ENCODE results near the gene PTGES3.
"Not testable (repeated sequence)": the region's sequence is repeated elsewhere in the genome, so short reads cannot be mapped to it uniquely, and the experiment has no call there.

PTGES3 gene

GRCh38 chr12:56688129-56688845, at the start of gene PTGES3:
Gene PTGES3 (minus strand): TSS chr12:56688284. CDS start chr12:56687999, 285 bp downstream.
- Histone ChIP-seq H3K27me3 (ENCODE audit: control insufficient read depth, insufficient read depth, low read length) (no peaks in the 10 kb centered on the region), H3K9me3 (ENCODE audit: control insufficient read depth, low read length) (no peaks in the 10 kb centered on the region), H3K9ac (ENCODE audit: low read length) (peak within 1 kb of the TSS; percentile 98), H3K36me3 (ENCODE audit: control insufficient read depth, insufficient read depth, low read length) (no peaks in the 10 kb centered on the region), H3K4me1 (ENCODE audit: control insufficient read depth, insufficient read depth, low read length) (peaks cover 15% of the 10 kb centered on the region), H3K4me3 (ENCODE audit: low read length) (peak within 1 kb of the TSS; percentile 97)

GRCh38 chr12:56728139-56728861, 40.2 kb upstream of the PTGES3 start:
- H3K27me3 ChIP-seq (ENCODE audit: control insufficient read depth, insufficient read depth, low read length), result no peaks in the 10 kb centered on the region
- peaks cover 20% of the 10 kb centered on the region for H3K4me1 ChIP-seq (ENCODE audit: control insufficient read depth, insufficient read depth, low read length)
- no peak overlapping the region for H3K4me3 ChIP-seq (ENCODE audit: low read length)
- no peaks in the 10 kb centered on the region for H3K9me3 ChIP-seq (ENCODE audit: control insufficient read depth, low read length)
- no peak overlapping the region for H3K9ac ChIP-seq (ENCODE audit: low read length)
- no peaks in the 10 kb centered on the region for H3K36me3 ChIP-seq (ENCODE audit: control insufficient read depth, insufficient read depth, low read length)

GRCh38 chr12:56726196-56726675, 38.2 kb upstream of the PTGES3 start:
- not testable (repeated sequence) for H3K9me3 ChIP-seq (ENCODE audit: control insufficient read depth, low read length); H3K27me3 ChIP-seq (ENCODE audit: control insufficient read depth, insufficient read depth, low read length); H3K36me3 ChIP-seq (ENCODE audit: control insufficient read depth, insufficient read depth, low read length)
- Histone ChIP-seq H3K9ac (ENCODE audit: low read length) (peak overlapping the region; percentile 100), H3K4me1 (ENCODE audit: control insufficient read depth, insufficient read depth, low read length) (peaks cover 40% of the 10 kb centered on the region), H3K4me3 (ENCODE audit: low read length) (peak overlapping the region; percentile 100)

GRCh38 chr12:56725723-56726102, 37.6 kb upstream of the PTGES3 start:
- no peaks in the 10 kb centered on the region for H3K36me3 ChIP-seq (ENCODE audit: control insufficient read depth, insufficient read depth, low read length)
- H3K9ac ChIP-seq (ENCODE audit: low read length), result peak overlapping the region; percentile 100
- H3K4me3 ChIP-seq (ENCODE audit: low read length), result peak overlapping the region; percentile 100
- H3K9me3 ChIP-seq (ENCODE audit: control insufficient read depth, low read length), result no peaks in the 10 kb centered on the region
- H3K4me1 ChIP-seq (ENCODE audit: control insufficient read depth, insufficient read depth, low read length), result peaks cover 46% of the 10 kb centered on the region
- H3K27me3 ChIP-seq (ENCODE audit: control insufficient read depth, insufficient read depth, low read length), result no peaks in the 10 kb centered on the region

GRCh38 chr12:56724972-56725722, 37.1 kb upstream of the PTGES3 start, which contains the start of gene NACA:
Gene NACA (minus strand): TSS chr12:56725299. CDS start chr12:56724521, 778 bp downstream.
- Histone ChIP-seq H3K4me1 (ENCODE audit: control insufficient read depth, insufficient read depth, low read length) (peaks cover 48% of the 10 kb centered on the region), H3K4me3 (ENCODE audit: low read length) (peak within 1 kb of the TSS; percentile 100), H3K9me3 (ENCODE audit: control insufficient read depth, low read length) (no peaks in the 10 kb centered on the region), H3K9ac (ENCODE audit: low read length) (peak within 1 kb of the TSS; percentile 100), H3K27me3 (ENCODE audit: control insufficient read depth, insufficient read depth, low read length) (no peaks in the 10 kb centered on the region), H3K36me3 (ENCODE audit: control insufficient read depth, insufficient read depth, low read length) (peaks cover under 1% of the 10 kb centered on the region)

- no peaks in the 10 kb centered on the region for H3K9me3 ChIP-seq (ENCODE audit: control insufficient read depth, low read length)
- H3K36me3 ChIP-seq (ENCODE audit: control insufficient read depth, insufficient read depth, low read length), result peaks cover 4% of the 10 kb centered on the region
- peak overlapping the region; percentile 100 for H3K4me3 ChIP-seq (ENCODE audit: low read length)
- no peaks in the 10 kb centered on the region for H3K27me3 ChIP-seq (ENCODE audit: control insufficient read depth, insufficient read depth, low read length)
- peak overlapping the region; percentile 100 for H3K9ac ChIP-seq (ENCODE audit: low read length)
- H3K4me1 ChIP-seq (ENCODE audit: control insufficient read depth, insufficient read depth, low read length), result peaks cover 48% of the 10 kb centered on the region
These were observed 36.6 kb upstream of the PTGES3 start for GRCh38 chr12:56724701-56724971.

GRCh38 chr12:56723889-56724700, 36.0 kb upstream of the PTGES3 start:
- Histone ChIP-seq H3K36me3 (ENCODE audit: control insufficient read depth, insufficient read depth, low read length) (peaks cover 4% of the 10 kb centered on the region), H3K9ac (ENCODE audit: low read length) (peak overlapping the region; percentile 100), H3K9me3 (ENCODE audit: control insufficient read depth, low read length) (no peaks in the 10 kb centered on the region), H3K27me3 (ENCODE audit: control insufficient read depth, insufficient read depth, low read length) (no peaks in the 10 kb centered on the region), H3K4me1 (ENCODE audit: control insufficient read depth, insufficient read depth, low read length) (peaks cover 48% of the 10 kb centered on the region), H3K4me3 (ENCODE audit: low read length) (peak overlapping the region; percentile 100)

- Histone ChIP-seq H3K4me3 (ENCODE audit: low read length) (no peak overlapping the region), H3K27me3 (ENCODE audit: control insufficient read depth, insufficient read depth, low read length) (no peaks in the 10 kb centered on the region), H3K9ac (ENCODE audit: low read length) (peak overlapping the region; percentile 29), H3K36me3 (ENCODE audit: control insufficient read depth, insufficient read depth, low read length) (peaks cover 4% of the 10 kb centered on the region), H3K4me1 (ENCODE audit: control insufficient read depth, insufficient read depth, low read length) (peaks cover 48% of the 10 kb centered on the region), H3K9me3 (ENCODE audit: control insufficient read depth, low read length) (no peaks in the 10 kb centered on the region)
These were observed 35.3 kb upstream of the PTGES3 start for GRCh38 chr12:56723352-56723751.

- peaks cover 48% of the 10 kb centered on the region for H3K4me1 ChIP-seq (ENCODE audit: control insufficient read depth, insufficient read depth, low read length)
These were observed 34.7 kb upstream of the PTGES3 start for GRCh38 chr12:56722832-56723231.

GRCh38 chr12:56721721-56722120, 33.6 kb upstream of the PTGES3 start:
- no peak overlapping the region for H3K4me3 ChIP-seq (ENCODE audit: low read length)
- H3K9ac ChIP-seq (ENCODE audit: low read length), result no peak overlapping the region
- H3K36me3 ChIP-seq (ENCODE audit: control insufficient read depth, insufficient read depth, low read length), result peaks cover 4% of the 10 kb centered on the region
- H3K27me3 ChIP-seq (ENCODE audit: control insufficient read depth, insufficient read depth, low read length), result no peaks in the 10 kb centered on the region
- peaks cover 43% of the 10 kb centered on the region for H3K4me1 ChIP-seq (ENCODE audit: control insufficient read depth, insufficient read depth, low read length)
- no peaks in the 10 kb centered on the region for H3K9me3 ChIP-seq (ENCODE audit: control insufficient read depth, low read length)

More at GRCh38 chr12:56722832-56723231, 34.7 kb upstream of the PTGES3 start:
- Histone ChIP-seq H3K4me3 (ENCODE audit: low read length) (no peak overlapping the region), H3K36me3 (ENCODE audit: control insufficient read depth, insufficient read depth, low read length) (peaks cover 4% of the 10 kb centered on the region), H3K9me3 (ENCODE audit: control insufficient read depth, low read length) (no peaks in the 10 kb centered on the region), H3K27me3 (ENCODE audit: control insufficient read depth, insufficient read depth, low read length) (no peaks in the 10 kb centered on the region), H3K9ac (ENCODE audit: low read length) (peak overlapping the region; percentile 29)

GRCh38 chr12:56721216-56721615, 33.1 kb upstream of the PTGES3 start:
- no peak overlapping the region for H3K9ac ChIP-seq (ENCODE audit: low read length)
- peaks cover 44% of the 10 kb centered on the region for H3K4me1 ChIP-seq (ENCODE audit: control insufficient read depth, insufficient read depth, low read length)
- no peaks in the 10 kb centered on the region for H3K27me3 ChIP-seq (ENCODE audit: control insufficient read depth, insufficient read depth, low read length)
- H3K9me3 ChIP-seq (ENCODE audit: control insufficient read depth, low read length), result no peaks in the 10 kb centered on the region
- H3K4me3 ChIP-seq (ENCODE audit: low read length), result no peak overlapping the region
- H3K36me3 ChIP-seq (ENCODE audit: control insufficient read depth, insufficient read depth, low read length), result peaks cover 4% of the 10 kb centered on the region

All from mucosa of stomach (tissue), 1 donor.